ENCODE results near the gene FUT7. TPM values are rescaled to one million over a fixed set of nuclear protein-coding genes. Genes with fewer than 3 reads are reported as not detected.

Gene FUT7
- total RNA-seq, 4 donors from 2014 or later: not detected

GRCh38 chr9:137052293-137052692 is 20.4 kb upstream of the FUT7 start:
- Histone ChIP-seq H3K4me3 (replicated peaks in 1 of 3) (no peak overlapping the region), H3K4me1 (peaks cover 23 to 34% of the 10 kb centered on the region in 2 donors), H3K36me3 (no peaks in the 10 kb centered on the region), H3K27me3 (peaks cover 20% of the 10 kb centered on the region), H3K27ac (no peak overlapping the region), H3K9me3 (no peaks in the 10 kb centered on the region)
- TF ChIP-seq CTCF (IDR thresholded peaks at IDR 0.05): no peak
- TF ChIP-seq POLR2A (IDR thresholded peaks at IDR 0.05): no peak
- WGBS, 2 donors: 86% methylated on average over 7 of the region's 8 CpGs; no CpG with 5 or more reads in 1 of the 2 donors
- intact Hi-C loops (cut with DNase I): no loop called here
- no peak for DNase-seq

GRCh38 chr9:137051145-137051724 is 19.3 kb upstream of the FUT7 start:
- no peaks in the 10 kb centered on the region for H3K9me3 ChIP-seq
- H3K4me1 ChIP-seq: peaks cover 26 to 36% of the 10 kb centered on the region in 2 donors
- TF ChIP-seq CTCF (IDR thresholded peaks at IDR 0.05): no peak
- TF ChIP-seq POLR2A (IDR thresholded peaks at IDR 0.05): no peak
- H3K4me3 ChIP-seq (replicated peaks in 1 of 3): no peak overlapping the region
- peaks cover 20% of the 10 kb centered on the region for H3K27me3 ChIP-seq
- intact Hi-C loops (cut with DNase I): no loop called here
- no peaks in the 10 kb centered on the region for H3K36me3 ChIP-seq
- 93% methylated on average over 10 of the region's 17 CpGs; no CpG with 5 or more reads in 1 of the 2 donors for WGBS, 2 donors
- no peak overlapping the region for H3K27ac ChIP-seq
- DNase-seq: no peak

GRCh38 chr9:137050570-137050969 is 18.7 kb upstream of the FUT7 start:
- TF ChIP-seq POLR2A (IDR thresholded peaks at IDR 0.05) (no peak), CTCF (IDR thresholded peaks at IDR 0.05) (no peak)
- 53 to 80% methylated on average over 3 to 5 of the region's 5 CpGs for WGBS, 2 donors
- Histone ChIP-seq H3K36me3 (no peaks in the 10 kb centered on the region), H3K27ac (no peak overlapping the region), H3K4me3 (replicated peaks in 1 of 3) (no peak overlapping the region), H3K4me1 (peaks cover 26 to 35% of the 10 kb centered on the region in 2 donors), H3K27me3 (peaks cover 20% of the 10 kb centered on the region), H3K9me3 (no peaks in the 10 kb centered on the region)
- intact Hi-C loops (cut with DNase I): no loop called here
- no peak for DNase-seq

- TF ChIP-seq CTCF (IDR thresholded peaks at IDR 0.05): peak in 3 of 6 experiments; percentile 7 to 32 (median 18)
- TF ChIP-seq POLR2A (IDR thresholded peaks at IDR 0.05): no peak
- H3K27me3 ChIP-seq: peaks cover 20% of the 10 kb centered on the region
- H3K4me3 ChIP-seq (replicated peaks in 1 of 3): no peak overlapping the region
- H3K27ac ChIP-seq: no peak overlapping the region
- 43 to 54% methylated on average over 30 to 31 of the region's 38 CpGs for WGBS, 2 donors
- intact Hi-C loops (cut with DNase I): no loop called here
- peaks cover 18 to 35% of the 10 kb centered on the region in 2 donors for H3K4me1 ChIP-seq
- H3K36me3 ChIP-seq: no peaks in the 10 kb centered on the region
- peak; percentile 34 to 44 for DNase-seq
- H3K9me3 ChIP-seq: no peaks in the 10 kb centered on the region
Measured at GRCh38 chr9:137049544-137050449, 17.9 kb upstream of the FUT7 start.

Data from thyroid gland (tissue), 4 donors.